Keratinocyte (primary cell): ENCODE data around the gene DUSP16. TPM values are rescaled to one million over a fixed set of nuclear protein-coding genes. Genes with fewer than 3 reads are reported as not detected.

Source experiments
- DNase-seq: peaks from one replicate; pipeline ENCODE4 v3.0.0-alpha.2; 2011; ENCODE audit warnings: low read depth, missing footprints, low spot score
- FAIRE-seq: peaks from 2 replicates; lab custom pipeline; 2011; peaks lifted over from hg19 to GRCh38; lab: Jason Lieb, UNC
- H2AFZ ChIP-seq: 2 replicates; pipeline ENCODE4 v1.6.0; 2012; ENCODE audit warnings: low read length, control low read depth, inconsistent platforms; ENCODE audit not compliant: control insufficient read depth
- H3K27ac ChIP-seq: 2 replicates; pipeline ENCODE4 v1.5.1; 2011; ENCODE audit warnings: low read length; ENCODE audit not compliant: control insufficient read depth, insufficient read depth
- H3K27me3 ChIP-seq: 3 replicates; pipeline ENCODE4 v1.6.0; 2011; ENCODE audit warnings: low read length; ENCODE audit not compliant: control insufficient read depth, insufficient read depth; ENCODE audit errors: extremely low read depth
- H3K36me3 ChIP-seq, 2 experiments: 2 replicates in 1 of 2; 3 replicates in 1 of 2; pipeline ENCODE4 v1.5.1; 2011; ENCODE audit warnings: low read length in 2 of 2, mild to moderate bottlenecking in 1 of 2; ENCODE audit not compliant: control insufficient read depth in 2 of 2, insufficient read depth in 2 of 2; ENCODE audit errors: extremely low read depth in 1 of 2
- H3K4me1 ChIP-seq: 3 replicates; pipeline ENCODE4 v1.5.1; 2011; ENCODE audit warnings: low read length; ENCODE audit not compliant: control insufficient read depth, insufficient read depth; ENCODE audit errors: extremely low read depth
- H3K4me2 ChIP-seq: 3 replicates; pipeline ENCODE4 v1.6.0; 2011; ENCODE audit warnings: low read depth, low read length; ENCODE audit not compliant: control insufficient read depth, insufficient read depth; ENCODE audit errors: extremely low read depth
- H3K4me3 ChIP-seq, 3 experiments: fragments of 200-600 bp in 1 of 3; sonication (generic) in 1 of 3; 2 replicates in 2 of 3; 3 replicates in 1 of 3; pipeline ENCODE4 v1.5.1; 2011 to 2016; ENCODE audit warnings: low read length in 3 of 3, mild to moderate bottlenecking in 3 of 3, control low read depth in 2 of 3, inconsistent platforms in 1 of 3, low read depth in 1 of 3, mixed read lengths in 1 of 3, mixed run types in 1 of 3, moderate library complexity in 1 of 3; ENCODE audit not compliant: control insufficient read depth in 2 of 3, insufficient read depth in 2 of 3; ENCODE audit errors: extremely low read depth in 1 of 3
- H3K79me2 ChIP-seq: 2 replicates; pipeline ENCODE4 v1.6.0; 2012; ENCODE audit warnings: low read length; ENCODE audit not compliant: control insufficient read depth, insufficient read depth
- H3K9ac ChIP-seq: 3 replicates; pipeline ENCODE4 v1.6.0; 2011; ENCODE audit warnings: low read length; ENCODE audit not compliant: control insufficient read depth, insufficient read depth; ENCODE audit errors: extremely low read depth
- H3K9me1 ChIP-seq: 3 replicates; pipeline ENCODE4 v1.6.0; 2011; ENCODE audit warnings: low read length; ENCODE audit not compliant: control insufficient read depth, insufficient read depth; ENCODE audit errors: extremely low read depth
- H3K9me3 ChIP-seq: 2 replicates; pipeline ENCODE4 v1.5.1; 2012; ENCODE audit warnings: low read depth, low read length; ENCODE audit not compliant: control insufficient read depth
- H4K20me1 ChIP-seq: 3 replicates; pipeline ENCODE4 v1.6.0; 2011; ENCODE audit warnings: low read length; ENCODE audit not compliant: control insufficient read depth, insufficient read depth; ENCODE audit errors: extremely low read depth
- EZH2 ChIP-seq: IDR thresholded peaks from one replicate; pipeline ENCODE4 v1.6.1; 2012; ENCODE audit warnings: inconsistent platforms, mild to moderate bottlenecking, low read length, moderate library complexity
- dilution Hi-C: fragments of 300-500 bp; cut with MboI; formaldehyde crosslinking; loops from one replicate; pipeline ENCODE4 v1.7.0; 2020; ENCODE audit warnings: low sequenced_read_pairs; ENCODE audit not compliant: extremely low pct_ligation_motif_present
- polyA plus RNA-seq, 5 experiments: library from polyadenylated mRNA; depleted of rRNA in 3 of 5; stranded (reverse) in 3 of 5; stranded (forward) in 1 of 5; unstranded in 1 of 5; fragments of >200 nt; gene quantifications; 1 replicate in 1 of 5; 2 replicates in 3 of 5; 3 replicates in 1 of 5; pipeline versions ENCODE4 v1.2.1 to v1.2.3, GENCODE V29; 2011 to 2012; ENCODE audit warnings: missing spikeins in 2 of 5, low read depth in 1 of 5, low replicate concordance in 1 of 5
- TF ChIP-seq, protein P1 (sequence below), 3 experiments: IDR thresholded peaks in 1 of 3; conservative IDR thresholded peaks in 1 of 3; optimal IDR thresholded peaks in 1 of 3; 2 replicates in 2 of 3; 3 replicates in 1 of 3; pipeline versions ENCODE3 to v1.5.1; 2011; ENCODE audit warnings: low read length in 3 of 3, mild to moderate bottlenecking in 3 of 3, moderate library complexity in 2 of 3, control low read depth in 1 of 3, inconsistent platforms in 1 of 3; ENCODE audit not compliant: insufficient read depth in 2 of 3; ENCODE audit errors: extremely low read depth in 1 of 3

The DUSP16 gene
- polyA plus RNA-seq, 1 donor (not counting 4 experiments of a cell fraction or from before 2014, with no cell fraction given), result 9.3 TPM

DNA sequence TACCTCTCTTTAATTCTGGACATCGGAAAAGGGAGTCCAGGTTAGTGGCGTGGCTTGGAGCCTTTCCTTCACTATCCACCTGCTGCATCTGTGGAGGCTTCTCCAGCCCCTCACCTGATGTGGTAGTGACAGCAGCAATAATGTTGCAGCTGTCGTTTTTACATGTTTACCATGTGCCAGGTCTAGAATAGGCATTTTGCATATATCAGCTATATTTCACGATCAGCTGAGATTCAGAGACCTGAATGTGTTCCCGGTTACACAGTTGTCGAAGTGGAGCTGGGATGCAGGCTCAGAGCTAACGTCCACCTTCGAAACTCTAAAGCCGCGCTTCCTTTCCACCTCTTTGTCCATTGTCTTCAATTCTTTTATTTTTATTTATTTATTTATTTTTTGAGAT, 114.8 kb downstream of the DUSP16 start:
- Histone ChIP-seq H3K27ac (no peak overlapping the region), H3K4me2 (no peak overlapping the region), H2AFZ (no peak overlapping the region), H3K36me3 (no peaks in the 10 kb centered on the region), H4K20me1 (no peaks in the 10 kb centered on the region), H3K9ac (no peak overlapping the region), H3K27me3 (no peaks in the 10 kb centered on the region), H3K4me1 (peaks cover 18% of the 10 kb centered on the region), H3K9me3 (no peaks in the 10 kb centered on the region), H3K4me3 (no peak overlapping the region), H3K79me2 (no peaks in the 10 kb centered on the region), H3K9me1 (no peaks in the 10 kb centered on the region)
- FAIRE-seq (no peak), DNase-seq (no peak)
- no peak for TF ChIP-seq EZH2
- TF ChIP-seq, protein P1, sequence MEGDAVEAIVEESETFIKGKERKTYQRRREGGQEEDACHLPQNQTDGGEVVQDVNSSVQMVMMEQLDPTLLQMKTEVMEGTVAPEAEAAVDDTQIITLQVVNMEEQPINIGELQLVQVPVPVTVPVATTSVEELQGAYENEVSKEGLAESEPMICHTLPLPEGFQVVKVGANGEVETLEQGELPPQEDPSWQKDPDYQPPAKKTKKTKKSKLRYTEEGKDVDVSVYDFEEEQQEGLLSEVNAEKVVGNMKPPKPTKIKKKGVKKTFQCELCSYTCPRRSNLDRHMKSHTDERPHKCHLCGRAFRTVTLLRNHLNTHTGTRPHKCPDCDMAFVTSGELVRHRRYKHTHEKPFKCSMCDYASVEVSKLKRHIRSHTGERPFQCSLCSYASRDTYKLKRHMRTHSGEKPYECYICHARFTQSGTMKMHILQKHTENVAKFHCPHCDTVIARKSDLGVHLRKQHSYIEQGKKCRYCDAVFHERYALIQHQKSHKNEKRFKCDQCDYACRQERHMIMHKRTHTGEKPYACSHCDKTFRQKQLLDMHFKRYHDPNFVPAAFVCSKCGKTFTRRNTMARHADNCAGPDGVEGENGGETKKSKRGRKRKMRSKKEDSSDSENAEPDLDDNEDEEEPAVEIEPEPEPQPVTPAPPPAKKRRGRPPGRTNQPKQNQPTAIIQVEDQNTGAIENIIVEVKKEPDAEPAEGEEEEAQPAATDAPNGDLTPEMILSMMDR (optimal IDR thresholded peaks at IDR 0.05 in 1 of 3, IDR thresholded peaks at IDR 0.05 in 1 of 3, conservative IDR thresholded peaks at IDR 0.05 in 1 of 3; ENCODE audit: extremely low read depth in 1 of 3, insufficient read depth in 2 of 3, low read length in 3 of 3), result no peak
- dilution Hi-C loops, result no loop called here

DNA sequence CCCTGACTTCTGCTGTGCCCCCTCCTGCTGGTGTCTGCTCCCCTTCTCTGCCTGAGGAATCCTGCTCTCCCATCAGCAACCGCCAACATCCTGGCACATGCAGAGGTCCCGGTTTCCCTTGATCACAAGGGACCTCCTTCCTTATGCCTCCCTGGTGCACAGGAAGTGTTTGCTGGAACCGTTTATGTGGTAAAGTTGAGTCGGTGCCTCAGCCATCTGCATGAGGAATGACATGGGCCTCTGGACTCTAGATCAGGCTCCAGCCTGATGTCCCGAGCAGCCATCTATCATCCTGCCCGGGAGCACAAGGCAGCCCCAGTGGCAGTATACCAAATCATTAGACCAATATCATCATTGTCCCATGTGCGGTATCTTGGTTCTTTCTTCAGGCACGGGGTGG, 115.4 kb downstream of the DUSP16 start:
- DNase-seq (no peak), FAIRE-seq (no peak)
- no peaks in the 10 kb centered on the region for H3K9me1 ChIP-seq
- H3K4me2 ChIP-seq, result no peak overlapping the region
- no peak overlapping the region for H3K4me3 ChIP-seq
- no peaks in the 10 kb centered on the region for H4K20me1 ChIP-seq
- H3K4me1 ChIP-seq, result peaks cover 24% of the 10 kb centered on the region
- TF ChIP-seq EZH2, result no peak
- no peaks in the 10 kb centered on the region for H3K9me3 ChIP-seq
- no peak overlapping the region for H2AFZ ChIP-seq
- H3K27me3 ChIP-seq, result no peaks in the 10 kb centered on the region
- H3K36me3 ChIP-seq, result no peaks in the 10 kb centered on the region
- dilution Hi-C loops, result no loop called here
- H3K9ac ChIP-seq, result no peak overlapping the region
- no peak overlapping the region for H3K27ac ChIP-seq
- no peaks in the 10 kb centered on the region for H3K79me2 ChIP-seq

DNA sequence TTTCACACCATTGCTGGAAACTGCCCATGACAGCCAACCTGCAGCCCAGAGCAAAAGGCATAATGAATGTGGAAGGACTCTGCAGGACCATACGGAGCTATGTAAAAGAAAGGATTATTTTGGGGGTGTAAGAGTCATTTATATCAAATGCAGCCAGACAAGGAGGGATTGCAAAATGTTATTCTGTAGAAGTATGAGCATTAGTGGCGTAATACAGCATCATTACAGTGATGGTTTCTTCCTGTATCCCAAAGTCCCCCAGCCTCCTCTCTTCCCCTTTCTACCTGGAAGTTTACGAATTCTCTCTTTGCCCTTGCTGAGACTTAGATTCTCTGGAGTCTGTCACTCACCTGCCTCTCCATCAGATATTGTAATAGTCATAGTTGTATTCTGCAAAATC, 115.9 kb downstream of the DUSP16 start:
- TF ChIP-seq, protein P1 (optimal IDR thresholded peaks at IDR 0.05 in 1 of 3, IDR thresholded peaks at IDR 0.05 in 1 of 3, conservative IDR thresholded peaks at IDR 0.05 in 1 of 3; ENCODE audit: extremely low read depth in 1 of 3, insufficient read depth in 2 of 3, low read length in 3 of 3), result no peak
- TF ChIP-seq EZH2, result no peak
- H3K27me3 ChIP-seq, result no peaks in the 10 kb centered on the region
- no peak overlapping the region for H3K4me2 ChIP-seq
- H3K27ac ChIP-seq, result peak overlapping the region; percentile 75
- dilution Hi-C loops, result no loop called here
- H3K79me2 ChIP-seq, result no peaks in the 10 kb centered on the region
- H3K9me1 ChIP-seq, result no peaks in the 10 kb centered on the region
- FAIRE-seq (no peak), DNase-seq (no peak)
- no peak overlapping the region for H3K4me3 ChIP-seq
- H4K20me1 ChIP-seq, result no peaks in the 10 kb centered on the region
- no peak overlapping the region for H2AFZ ChIP-seq
- peaks cover 29% of the 10 kb centered on the region for H3K4me1 ChIP-seq
- no peaks in the 10 kb centered on the region for H3K9me3 ChIP-seq
- H3K9ac ChIP-seq, result no peak overlapping the region
- H3K36me3 ChIP-seq, result no peaks in the 10 kb centered on the region
